WI38 (cell line): ENCODE measurements around the gene CTIF.

Experiments
- H3K4me3 ChIP-seq: 2 replicates; pipeline ENCODE4 v1.5.1; 2011; ENCODE audit warnings: low read depth, mild to moderate bottlenecking, control low read depth, low read length
- TF ChIP-seq, protein P1 (sequence below): IDR thresholded peaks from 2 replicates; pipeline ENCODE4 v1.5.1; 2012; ENCODE audit warnings: low read depth, mild to moderate bottlenecking, control low read depth, low read length

Gene CTIF

DNA sequence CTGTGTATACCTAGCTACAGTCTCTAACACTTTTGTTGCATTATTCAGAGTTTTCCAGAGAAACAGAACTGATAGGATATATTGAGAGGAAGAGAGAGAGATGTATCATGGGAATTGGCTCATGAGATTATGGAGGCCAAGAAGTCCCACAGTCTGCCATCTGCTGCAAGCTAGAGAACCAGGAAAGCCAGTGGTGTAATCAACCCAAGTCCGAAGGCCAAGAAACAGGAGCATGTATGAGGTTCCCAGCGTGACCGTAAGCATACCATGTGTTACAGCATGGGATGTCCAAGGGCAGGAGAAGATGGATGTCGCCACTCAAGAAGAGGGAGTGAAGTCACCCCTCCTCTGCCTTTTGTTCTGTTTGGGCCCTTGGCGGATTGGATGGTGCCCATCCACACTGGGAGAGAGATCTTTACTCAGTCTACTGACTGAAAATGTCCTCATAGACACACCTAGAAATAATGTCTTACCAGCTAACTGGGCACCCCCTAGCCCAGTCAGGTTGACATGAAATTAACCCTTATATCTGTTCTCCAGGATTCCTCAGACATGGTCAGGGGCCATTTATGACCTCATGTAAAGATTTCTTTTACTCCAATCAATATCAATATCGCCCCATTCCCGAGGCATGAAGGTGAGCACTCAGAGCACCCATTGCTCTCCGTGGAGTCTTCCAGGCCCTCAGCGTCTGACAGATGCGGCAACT is 179.6 kb downstream of the CTIF start:
- TF ChIP-seq, protein P1, sequence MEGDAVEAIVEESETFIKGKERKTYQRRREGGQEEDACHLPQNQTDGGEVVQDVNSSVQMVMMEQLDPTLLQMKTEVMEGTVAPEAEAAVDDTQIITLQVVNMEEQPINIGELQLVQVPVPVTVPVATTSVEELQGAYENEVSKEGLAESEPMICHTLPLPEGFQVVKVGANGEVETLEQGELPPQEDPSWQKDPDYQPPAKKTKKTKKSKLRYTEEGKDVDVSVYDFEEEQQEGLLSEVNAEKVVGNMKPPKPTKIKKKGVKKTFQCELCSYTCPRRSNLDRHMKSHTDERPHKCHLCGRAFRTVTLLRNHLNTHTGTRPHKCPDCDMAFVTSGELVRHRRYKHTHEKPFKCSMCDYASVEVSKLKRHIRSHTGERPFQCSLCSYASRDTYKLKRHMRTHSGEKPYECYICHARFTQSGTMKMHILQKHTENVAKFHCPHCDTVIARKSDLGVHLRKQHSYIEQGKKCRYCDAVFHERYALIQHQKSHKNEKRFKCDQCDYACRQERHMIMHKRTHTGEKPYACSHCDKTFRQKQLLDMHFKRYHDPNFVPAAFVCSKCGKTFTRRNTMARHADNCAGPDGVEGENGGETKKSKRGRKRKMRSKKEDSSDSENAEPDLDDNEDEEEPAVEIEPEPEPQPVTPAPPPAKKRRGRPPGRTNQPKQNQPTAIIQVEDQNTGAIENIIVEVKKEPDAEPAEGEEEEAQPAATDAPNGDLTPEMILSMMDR, result no peak

DNA sequence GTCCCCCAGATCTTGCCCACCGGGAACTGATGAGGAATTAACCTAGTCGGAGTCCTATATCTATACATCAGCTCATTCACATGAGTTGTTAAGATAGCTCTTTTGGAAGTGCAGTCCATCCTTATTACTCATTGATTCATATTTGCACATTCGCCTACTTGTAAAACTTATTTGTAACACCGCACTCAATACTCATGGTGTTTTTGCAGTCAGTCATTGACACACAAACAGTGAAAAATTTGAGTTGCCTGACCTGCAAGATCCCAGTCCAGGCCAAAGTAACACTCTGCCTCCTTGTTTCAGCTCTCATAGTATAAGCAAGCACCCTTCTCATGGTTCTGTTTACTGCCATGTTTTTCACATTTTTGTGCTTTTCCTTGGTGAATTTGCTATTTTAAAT is 180.6 kb downstream of the CTIF start:
- no peak overlapping the region for H3K4me3 ChIP-seq
- TF ChIP-seq, protein P1, result no peak

More for the DNA sequence above, 179.6 kb downstream of the CTIF start:
- H3K4me3 ChIP-seq, result no peak overlapping the region

DNA sequence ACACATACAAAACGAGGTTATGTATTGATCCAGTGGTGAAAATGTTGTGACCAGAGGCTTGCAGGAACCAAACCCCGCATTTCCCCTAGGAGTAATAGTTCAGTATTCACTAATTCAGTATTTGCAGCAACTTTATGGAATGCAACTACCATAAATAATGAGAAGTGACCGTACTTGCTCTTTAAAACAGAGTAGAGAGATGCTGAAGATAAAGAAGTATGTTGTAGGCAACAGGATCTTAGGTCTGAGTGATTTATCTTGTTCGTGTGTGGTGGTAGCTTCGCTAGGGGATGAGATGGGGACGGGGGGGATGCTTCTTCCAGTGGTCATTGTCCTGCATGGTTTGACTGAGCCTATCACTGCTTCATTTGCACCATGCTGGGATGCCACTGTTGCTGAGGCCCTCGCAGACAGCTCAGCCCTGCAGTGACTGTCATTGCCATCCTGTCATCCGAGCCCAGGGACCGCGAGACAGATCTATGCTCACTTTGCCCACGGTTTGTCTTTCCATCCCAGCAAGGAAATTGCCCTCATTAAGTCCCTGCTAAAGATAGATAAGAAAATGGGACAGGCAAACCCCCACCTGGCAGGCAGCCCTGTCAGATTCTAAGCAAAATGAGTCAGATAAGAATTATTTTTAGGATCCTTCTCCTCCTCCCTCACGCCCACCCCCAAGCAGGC is 181.3 kb downstream of the CTIF start:
- TF ChIP-seq, protein P1, result no peak
- no peak overlapping the region for H3K4me3 ChIP-seq

DNA sequence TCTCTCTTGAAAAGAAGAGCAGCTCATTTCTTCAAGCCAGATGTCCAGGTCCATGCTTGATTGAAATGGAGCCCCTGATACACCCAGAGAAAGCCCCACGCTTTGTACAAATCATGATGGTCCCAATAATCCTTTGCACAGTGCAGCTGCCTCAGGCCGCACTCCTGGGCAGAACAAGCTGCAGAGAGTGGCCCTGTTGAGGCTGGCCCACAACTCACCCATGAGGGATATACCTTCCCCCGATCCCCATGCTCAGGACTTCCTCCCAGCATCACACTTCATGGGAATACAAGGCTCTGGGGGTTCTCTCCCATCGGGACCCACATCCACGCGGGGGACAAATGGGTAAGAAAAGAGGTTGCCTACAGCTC is 181.8 kb downstream of the CTIF start:
- H3K4me3 ChIP-seq, result no peak overlapping the region
- TF ChIP-seq, protein P1, result no peak

DNA sequence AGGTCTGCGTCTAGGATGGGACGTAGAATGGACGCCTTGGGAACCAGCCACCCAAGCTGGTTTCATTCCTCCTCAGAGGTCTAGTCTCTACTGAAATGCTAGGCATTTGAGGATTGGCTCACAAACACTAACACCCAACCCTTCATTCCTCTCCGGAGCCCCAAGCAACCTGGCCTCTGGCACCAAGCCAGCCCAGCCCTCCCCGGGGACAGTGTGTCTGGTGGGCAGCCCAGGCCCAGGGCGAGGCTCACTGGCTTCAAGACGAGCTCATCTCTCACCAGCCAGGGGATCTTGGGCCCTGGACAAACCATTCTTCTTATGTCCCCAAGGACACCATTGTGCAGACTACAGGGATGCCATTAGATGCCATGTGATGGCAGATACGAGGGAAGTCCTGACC is 182.5 kb downstream of the CTIF start:
- TF ChIP-seq, protein P1, result no peak
- no peak overlapping the region for H3K4me3 ChIP-seq

DNA sequence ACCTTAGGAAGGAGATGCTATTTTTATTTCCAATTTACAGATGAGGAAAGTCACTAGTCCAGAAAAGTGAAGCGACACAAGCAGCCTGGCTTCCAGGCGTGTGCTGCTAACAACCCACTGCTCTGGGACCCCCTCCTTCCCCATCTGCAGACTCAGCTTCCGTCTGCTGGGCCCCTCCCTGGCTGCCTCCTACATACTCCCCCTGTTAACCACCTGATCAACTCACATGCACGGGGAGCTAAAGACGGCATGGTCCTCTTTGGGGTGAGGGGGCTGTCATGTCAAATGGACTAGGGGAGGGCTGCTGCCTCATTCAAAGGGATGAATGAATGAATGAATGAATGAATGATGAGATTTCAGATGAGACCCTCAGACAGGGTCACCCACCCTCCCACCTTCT is 184.2 kb downstream of the CTIF start:
- TF ChIP-seq, protein P1, result no peak
- no peak overlapping the region for H3K4me3 ChIP-seq

DNA sequence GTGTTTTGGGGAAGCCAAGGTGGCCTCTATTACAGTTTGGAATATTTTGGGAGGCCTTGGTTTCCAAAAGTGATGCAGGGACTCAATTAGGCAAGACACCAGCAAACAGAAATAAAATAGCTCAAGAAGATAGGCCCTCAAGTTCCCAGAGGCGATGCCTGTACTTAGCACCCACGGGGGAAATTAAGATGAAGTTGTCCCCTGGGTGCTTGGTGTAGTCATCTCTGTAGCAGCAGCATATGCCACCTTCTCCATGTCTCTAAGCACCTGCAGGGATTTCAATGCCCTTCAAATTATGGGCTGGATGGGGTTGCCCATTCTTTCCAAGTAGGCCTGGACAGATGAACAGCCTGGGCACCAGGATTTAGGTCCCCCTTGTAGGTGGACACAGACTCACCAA is 185.0 kb downstream of the CTIF start:
- TF ChIP-seq, protein P1, result no peak
- no peak overlapping the region for H3K4me3 ChIP-seq
